CD4-positive, alpha-beta T cell (primary cell): ENCODE results near the gene ESRP2. TPM values are rescaled to one million over a fixed set of nuclear protein-coding genes. Genes with fewer than 3 reads are reported as not detected.

Experiments
- ATAC-seq: fragments of 200-7000 bp; cut with Tn5 transposase; one replicate; pipeline ENCODE4 v1.10.0; 2022; ENCODE audit warnings: mild to moderate bottlenecking; ENCODE audit not compliant: poor library complexity
- CTCF ChIA-PET: fragments of 350-600 bp; sonication (Branson Sonifier 250); formaldehyde crosslinking; loops from one replicate; lab custom pipeline; 2021; ENCODE audit warnings: antibody characterized with exemption, inconsistent platforms; lab: Charles Lee
- POLR2A ChIA-PET: fragments of 350-600 bp; sonication (Branson Sonifier 250); formaldehyde crosslinking; loops from one replicate; lab custom pipeline; 2021; ENCODE audit warnings: antibody characterized with exemption, inconsistent platforms; lab: Charles Lee
- DNase-seq, 14 experiments: peaks; one replicate each; pipeline ENCODE4 v3.0.0-alpha.2; 2013 to 2020; ENCODE audit warnings: mixed read lengths in 2 of 14
- H3K27ac ChIP-seq, 2 donors: one replicate each; pipeline versions ENCODE4 v1.5.1 to v1.7.0; 2013; ENCODE audit warnings: low read length in 2 of 2, low read depth in 1 of 2, mild to moderate bottlenecking in 1 of 2
- H3K27me3 ChIP-seq, 2 experiments: 1 replicate in 1 of 2; 2 replicates in 1 of 2; pipeline versions ENCODE4 v1.6.1 to v1.7.0; 2013; ENCODE audit warnings: low read length in 2 of 2, control low read depth in 1 of 2, mild to moderate bottlenecking in 1 of 2, moderate library complexity in 1 of 2; ENCODE audit not compliant: insufficient read depth in 2 of 2, control insufficient read depth in 1 of 2
- H3K36me3 ChIP-seq: one replicate; pipeline ENCODE4 v1.6.1; 2013; ENCODE audit warnings: low read length, control low read depth; ENCODE audit not compliant: insufficient read depth
- H3K4me1 ChIP-seq: one replicate; pipeline ENCODE4 v1.6.1; 2013; ENCODE audit warnings: low read length, control low read depth; ENCODE audit not compliant: insufficient read depth
- H3K4me3 ChIP-seq: one replicate; pipeline ENCODE4 v1.5.1; 2013; ENCODE audit warnings: mild to moderate bottlenecking, low read length, moderate library complexity
- H3K9me3 ChIP-seq, 2 experiments: 1 replicate in 1 of 2; 2 replicates in 1 of 2; pipeline versions ENCODE4 v1.6.1 to v1.7.0; 2013; ENCODE audit warnings: low read length in 2 of 2, mild to moderate bottlenecking in 2 of 2, control low read depth in 1 of 2, moderate library complexity in 1 of 2; ENCODE audit not compliant: control insufficient read depth in 1 of 2, insufficient read depth in 1 of 2
- H3K27ac Mint-ChIP-seq: one replicate; pipeline ENCODE4 v1.8.0; 2020; ENCODE audit warnings: mixed read lengths
- H3K27me3 Mint-ChIP-seq: one replicate; pipeline ENCODE4 v1.8.0; 2021; ENCODE audit warnings: mixed read lengths
- H3K36me3 Mint-ChIP-seq: one replicate; pipeline ENCODE4 v1.8.0; 2021; ENCODE audit warnings: low read depth, mixed read lengths
- H3K4me1 Mint-ChIP-seq: one replicate; pipeline ENCODE4 v1.8.0; 2021; ENCODE audit warnings: low read depth, mixed read lengths
- H3K4me3 Mint-ChIP-seq: one replicate; pipeline ENCODE4 v1.8.0; 2020; ENCODE audit warnings: mild to moderate bottlenecking, mixed read lengths
- H3K9me3 Mint-ChIP-seq: one replicate; pipeline ENCODE4 v1.8.0; 2020; ENCODE audit warnings: mixed read lengths
- intact Hi-C, 2 experiments: fragments of 100-400 bp; cut with DNase I in 1 of 2; cut with micrococcal nuclease in 1 of 2; formaldehyde crosslinking; loops; one replicate each; pipeline versions ENCODE4 v1.15.1 to v1.9.0; 2023 to 2025; cut with DNase I, micrococcal nuclease
- total RNA-seq, 174 experiments: library from RNA in 2 of 174; stranded (reverse) in 2 of 174; gene quantifications; one replicate each; pipeline ENCODE4 v1.2.3 and lab custom pipeline; 2021 to 2026
- TF ChIP-seq, protein P1 (sequence below): fragments of 200-600 bp; IDR thresholded peaks from one replicate; pipeline ENCODE4 v1.8.0; 2022; ENCODE audit warnings: antibody characterized with exemption, mild to moderate bottlenecking

The ESRP2 gene
- total RNA-seq, 2 experiments from 2014 or later: not detected

DNA sequence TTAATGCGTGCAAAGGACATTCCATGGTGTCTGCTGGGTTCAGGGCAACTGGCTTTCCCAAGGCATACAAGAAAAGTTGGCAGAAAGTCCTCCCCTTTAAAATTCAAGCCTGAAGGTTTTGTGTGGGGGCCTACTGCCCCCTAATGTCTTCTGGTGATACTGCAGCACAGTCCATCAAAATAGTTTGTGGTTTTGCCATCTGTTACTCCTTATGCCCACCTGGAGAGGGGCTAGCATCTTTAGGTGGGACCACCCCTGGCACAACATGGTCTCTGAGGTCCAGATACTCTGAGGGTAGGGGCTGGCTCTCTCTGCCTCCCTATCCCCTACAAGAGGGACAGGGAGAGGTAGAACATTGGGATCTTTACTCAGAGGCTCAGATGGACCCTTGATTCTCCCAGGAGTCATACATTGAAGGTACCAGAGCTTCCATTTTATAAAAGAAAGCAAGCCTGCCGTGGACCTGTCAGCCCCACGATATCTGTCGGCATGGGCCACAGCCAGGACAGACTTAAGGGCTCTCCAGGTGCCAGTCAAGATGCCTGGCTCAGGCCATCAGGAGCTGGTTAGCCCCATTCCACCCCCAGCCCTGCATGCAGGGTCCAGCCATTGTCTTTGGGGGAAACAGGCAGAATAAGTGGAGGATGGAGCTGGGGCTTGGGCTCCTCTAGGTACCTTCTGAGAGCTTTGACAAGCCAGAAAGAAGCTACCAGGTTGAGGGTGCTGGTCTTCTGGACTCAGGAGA lies 6.3 kb downstream of the ESRP2 start:
- Histone ChIP-seq H3K9me3 (no peaks in the 10 kb centered on the region), H3K27me3 (no peaks in the 10 kb centered on the region), H3K4me1 (peaks cover 23% of the 10 kb centered on the region), H3K4me3 (no peak overlapping the region), H3K27ac (no peak overlapping the region), H3K36me3 (peaks cover 59% of the 10 kb centered on the region)
- H3K36me3 Mint-ChIP-seq: peaks cover 21% of the 10 kb centered on the region
- peaks cover 40% of the 10 kb centered on the region for H3K4me1 Mint-ChIP-seq
- peak; percentile 61 for ATAC-seq
- ChIA-PET POLR2A (no interaction called here), CTCF (interaction anchor here (0.6 to 2.8 kb wide), 7 partner anchors 29 to 708 kb away, joined by 3 to 12 read pairs (median 3); no protein-coding TSS in a partner anchor)
- peak in 11 of 14 experiments; percentile 28 to 72 (median 46) for DNase-seq
- H3K27ac Mint-ChIP-seq: peak overlapping the region; percentile 67
- no peak overlapping the region for H3K4me3 Mint-ChIP-seq
- no peaks in the 10 kb centered on the region for H3K27me3 Mint-ChIP-seq
- TF ChIP-seq, protein P1, sequence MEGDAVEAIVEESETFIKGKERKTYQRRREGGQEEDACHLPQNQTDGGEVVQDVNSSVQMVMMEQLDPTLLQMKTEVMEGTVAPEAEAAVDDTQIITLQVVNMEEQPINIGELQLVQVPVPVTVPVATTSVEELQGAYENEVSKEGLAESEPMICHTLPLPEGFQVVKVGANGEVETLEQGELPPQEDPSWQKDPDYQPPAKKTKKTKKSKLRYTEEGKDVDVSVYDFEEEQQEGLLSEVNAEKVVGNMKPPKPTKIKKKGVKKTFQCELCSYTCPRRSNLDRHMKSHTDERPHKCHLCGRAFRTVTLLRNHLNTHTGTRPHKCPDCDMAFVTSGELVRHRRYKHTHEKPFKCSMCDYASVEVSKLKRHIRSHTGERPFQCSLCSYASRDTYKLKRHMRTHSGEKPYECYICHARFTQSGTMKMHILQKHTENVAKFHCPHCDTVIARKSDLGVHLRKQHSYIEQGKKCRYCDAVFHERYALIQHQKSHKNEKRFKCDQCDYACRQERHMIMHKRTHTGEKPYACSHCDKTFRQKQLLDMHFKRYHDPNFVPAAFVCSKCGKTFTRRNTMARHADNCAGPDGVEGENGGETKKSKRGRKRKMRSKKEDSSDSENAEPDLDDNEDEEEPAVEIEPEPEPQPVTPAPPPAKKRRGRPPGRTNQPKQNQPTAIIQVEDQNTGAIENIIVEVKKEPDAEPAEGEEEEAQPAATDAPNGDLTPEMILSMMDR: peak; percentile 95
- intact Hi-C loops: loop anchor here (1.0 to 10.0 kb wide), 11 partner anchors 52 to 955 kb away; partner anchors contain the start of genes NRN1L (in 1 of the 2) and SNTB2 (in 1 of the 2)
- H3K9me3 Mint-ChIP-seq: no peaks in the 10 kb centered on the region

DNA sequence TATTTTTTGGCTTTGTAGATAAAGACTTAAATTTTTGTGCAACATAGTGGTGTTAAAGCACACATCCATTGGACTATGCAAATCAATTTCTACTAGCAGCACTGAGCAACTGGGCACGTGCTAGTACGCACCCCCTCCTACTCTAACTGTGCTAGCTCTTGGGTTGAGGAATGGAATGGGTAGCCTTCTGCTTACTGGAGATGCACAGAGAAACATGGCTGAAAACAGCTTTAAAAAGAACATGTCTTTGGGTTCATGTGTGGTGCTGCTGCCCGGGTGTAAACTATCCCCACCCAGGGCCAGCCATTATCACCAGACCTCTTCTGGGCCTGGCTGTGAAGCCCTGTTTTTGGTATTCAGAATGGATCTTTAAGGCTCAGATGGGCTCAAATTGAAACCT lies 7.3 kb downstream of the ESRP2 start:
- peaks cover 23% of the 10 kb centered on the region for H3K4me1 ChIP-seq
- DNase-seq: peak in 1 of 14 experiments; percentile 10
- no peak overlapping the region for H3K4me3 Mint-ChIP-seq
- peaks cover 21% of the 10 kb centered on the region for H3K36me3 Mint-ChIP-seq
- no peaks in the 10 kb centered on the region for H3K9me3 ChIP-seq
- ATAC-seq: no peak
- no peaks in the 10 kb centered on the region for H3K27me3 Mint-ChIP-seq
- H3K27me3 ChIP-seq: no peaks in the 10 kb centered on the region
- ChIA-PET CTCF (interaction anchor here (0.6 to 2.9 kb wide), 6 partner anchors 12 to 412 kb away, joined by 3 to 20 read pairs (median 6); no protein-coding TSS in a partner anchor), POLR2A (interaction anchor here (1.0 to 1.5 kb wide), 4 partner anchors 9 to 133 kb away, joined by 3 to 5 read pairs (median 4); no protein-coding TSS in a partner anchor)
- H3K27ac ChIP-seq: peak overlapping the region in 1 of 2 donors; percentile 61
- intact Hi-C loops: loop anchor here (1.0 to 5.0 kb wide), 8 partner anchors 51 to 706 kb away; partner anchors contain the start of gene NRN1L (in 1 of the 2)
- TF ChIP-seq, protein P1: no peak
- H3K27ac Mint-ChIP-seq: peak overlapping the region; percentile 47
- H3K36me3 ChIP-seq: peaks cover 61% of the 10 kb centered on the region
- H3K4me1 Mint-ChIP-seq: peaks cover 39% of the 10 kb centered on the region
- no peaks in the 10 kb centered on the region for H3K9me3 Mint-ChIP-seq
- no peak overlapping the region for H3K4me3 ChIP-seq

DNA sequence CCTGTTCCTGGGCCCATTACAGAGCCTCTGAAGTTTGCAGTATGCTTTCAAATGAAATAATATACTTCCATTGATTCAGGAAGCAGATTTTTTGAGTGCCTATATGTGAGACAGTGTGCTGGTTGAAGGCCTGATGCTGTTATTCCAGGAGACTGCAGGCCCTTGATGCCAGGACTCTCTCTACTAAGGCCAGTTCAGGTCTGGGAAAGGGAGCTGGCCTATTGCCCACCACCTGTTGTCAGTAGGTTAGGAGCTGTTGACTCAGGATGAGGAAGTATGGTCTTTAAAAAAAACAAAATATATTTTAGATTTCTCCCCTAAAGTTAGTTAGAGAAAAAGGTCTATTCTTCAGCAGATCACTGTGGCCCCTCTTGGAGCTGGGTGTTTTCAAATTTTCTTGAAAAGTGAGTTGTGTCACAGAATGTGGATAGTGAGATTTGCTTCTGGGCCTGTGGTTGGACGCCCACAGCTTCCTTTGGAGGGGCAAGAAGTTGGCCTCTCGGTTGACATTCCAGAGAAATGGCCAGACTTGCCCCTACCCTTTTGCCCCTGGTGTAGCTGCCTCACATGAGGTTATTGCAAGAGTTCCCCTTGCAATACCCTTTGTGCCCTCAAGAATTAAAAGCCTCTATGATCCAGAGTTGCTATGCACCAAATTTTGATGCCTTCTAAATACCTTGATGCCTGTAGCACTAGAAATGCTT lies 7.9 kb downstream of the ESRP2 start:
- peaks cover 64% of the 10 kb centered on the region for H3K36me3 ChIP-seq
- H3K36me3 Mint-ChIP-seq: peaks cover 23% of the 10 kb centered on the region
- no peaks in the 10 kb centered on the region for H3K27me3 ChIP-seq
- no peaks in the 10 kb centered on the region for H3K9me3 Mint-ChIP-seq
- DNase-seq (peak in 1 of 14 experiments; percentile 28), ATAC-seq (no peak)
- ChIA-PET POLR2A (interaction anchor here (0.6 to 1.5 kb wide), 8 partner anchors 9 to 143 kb away, joined by 3 to 5 read pairs (median 4); partner anchors contain the start of gene NFATC3), CTCF (interaction anchor here (0.6 to 2.9 kb wide), 7 partner anchors 11 to 1599 kb away, joined by 3 to 20 read pairs (median 5); no protein-coding TSS in a partner anchor)
- H3K27me3 Mint-ChIP-seq: no peaks in the 10 kb centered on the region
- H3K9me3 ChIP-seq: no peaks in the 10 kb centered on the region
- H3K4me1 ChIP-seq: peaks cover 23% of the 10 kb centered on the region
- peak overlapping the region; percentile 20 for H3K4me3 Mint-ChIP-seq
- H3K27ac Mint-ChIP-seq: peak overlapping the region; percentile 47
- peak overlapping the region; percentile 47 to 61 for H3K27ac ChIP-seq
- TF ChIP-seq, protein P1: no peak
- H3K4me3 ChIP-seq: no peak overlapping the region
- intact Hi-C loops: loop anchor here (2.0 to 5.0 kb wide), 4 partner anchors 51 to 706 kb away; partner anchors contain the start of gene NRN1L (in 1 of the 2)
- peaks cover 39% of the 10 kb centered on the region for H3K4me1 Mint-ChIP-seq
